NK-92 treated with Interleukin-12 subunit alpha and Interleukin-12 subunit beta, amount 100 ng/mL, for 24 hours (cell line): ENCODE measurements around the gene SCEL.
"Not testable (repeated sequence)": the region's sequence is repeated elsewhere in the genome, so short reads cannot be mapped to it uniquely, and the experiment has no call there.

ENCODE experiments used
- DNase-seq: peaks from one replicate; lab custom pipeline; 2025; lab: John Stamatoyannopoulos, UW

SCEL gene

GRCh38 chr13:77662831-77663230 lies 127.3 kb downstream of the SCEL start:
- not testable (repeated sequence) for DNase-seq

GRCh38 chr13:77674852-77675251 lies 139.3 kb downstream of the SCEL start:
- DNase-seq = no peak

- no peak for DNase-seq
Observed at GRCh38 chr13:77678691-77679235, 143.3 kb downstream of the SCEL start.

- DNase-seq = no peak
Observed at GRCh38 chr13:77687799-77688198, 152.3 kb downstream of the SCEL start.

GRCh38 chr13:77691871-77692270 lies 156.4 kb downstream of the SCEL start:
- no peak for DNase-seq

GRCh38 chr13:77692746-77693448 lies 157.4 kb downstream of the SCEL start:
- DNase-seq = no peak

GRCh38 chr13:77693449-77693940 lies 158.0 kb downstream of the SCEL start:
- DNase-seq = no peak
